ENCODE measurements around the gene ANKS3. TPM values are rescaled to one million over a fixed set of nuclear protein-coding genes. Genes with fewer than 3 reads are reported as not detected.

Gene ANKS3
- total and polyA plus RNA-seq, 4 donors = 6.3 to 79.5 (median 29.2) TPM

- H3K27ac ChIP-seq (ENCODE audit: low read depth in 1 of 2, low read length in 2 of 2) = no peak overlapping the region
- WGBS, 2 donors = 82 to 83% methylated on average over 15 of the region's 15 CpGs
- no peak for DNase-seq
- no peaks in the 10 kb centered on the region for H3K36me3 ChIP-seq (ENCODE audit: control insufficient read depth in 1 of 2, insufficient read depth in 2 of 2, low read length in 1 of 2)
- H3K4me1 ChIP-seq (ENCODE audit: control insufficient read depth in 1 of 2, insufficient read depth in 2 of 2, low read length in 2 of 2) = no peaks in the 10 kb centered on the region
- no peak for ATAC-seq (ENCODE audit: low FRiP score)
- no peaks in the 10 kb centered on the region for H3K27me3 ChIP-seq (ENCODE audit: control insufficient read depth in 1 of 2, insufficient read depth in 2 of 2, low read length in 1 of 2)
- intact Hi-C loops (cut with DNase I) = no loop called here
- no peaks in the 10 kb centered on the region for H3K9me3 ChIP-seq (ENCODE audit: control insufficient read depth, low read length)
- H3K4me3 ChIP-seq (ENCODE audit: low read length in 2 of 2) = no peak overlapping the region
These were observed 3.5 kb upstream of the ANKS3 start for GRCh38 chr16:4737545-4737944.

GRCh38 chr16:4736546-4736945, 2.5 kb upstream of the ANKS3 start:
- 86 to 88% methylated on average over 4 of the region's 4 CpGs for WGBS, 2 donors
- Histone ChIP-seq H3K27me3 (ENCODE audit: control insufficient read depth in 1 of 2, insufficient read depth in 2 of 2, low read length in 1 of 2) (no peaks in the 10 kb centered on the region), H3K9me3 (ENCODE audit: control insufficient read depth, low read length) (no peaks in the 10 kb centered on the region), H3K27ac (ENCODE audit: low read depth in 1 of 2, low read length in 2 of 2) (no peak overlapping the region), H3K4me3 (ENCODE audit: low read length in 2 of 2) (no peak overlapping the region), H3K36me3 (ENCODE audit: control insufficient read depth in 1 of 2, insufficient read depth in 2 of 2, low read length in 1 of 2) (no peaks in the 10 kb centered on the region), H3K4me1 (ENCODE audit: control insufficient read depth in 1 of 2, insufficient read depth in 2 of 2, low read length in 2 of 2) (no peaks in the 10 kb centered on the region)
- ATAC-seq (ENCODE audit: low FRiP score) (no peak), DNase-seq (no peak)
- intact Hi-C loops (cut with DNase I) = no loop called here

- H3K36me3 ChIP-seq (ENCODE audit: control insufficient read depth in 1 of 2, insufficient read depth in 2 of 2, low read length in 1 of 2) = no peaks in the 10 kb centered on the region
- peak overlapping the region in 1 of 2 donors; percentile 88 for H3K27ac ChIP-seq (ENCODE audit: low read depth in 1 of 2, low read length in 2 of 2)
- H3K4me1 ChIP-seq (ENCODE audit: control insufficient read depth in 1 of 2, insufficient read depth in 2 of 2, low read length in 2 of 2) = no peaks in the 10 kb centered on the region
- 5 to 6% methylated on average over 38 of the region's 38 CpGs for WGBS, 2 donors
- peak; percentile 92 for ATAC-seq (ENCODE audit: low FRiP score)
- DNase-seq = peak; percentile 94 to 97
- no peaks in the 10 kb centered on the region for H3K27me3 ChIP-seq (ENCODE audit: control insufficient read depth in 1 of 2, insufficient read depth in 2 of 2, low read length in 1 of 2)
- no peaks in the 10 kb centered on the region for H3K9me3 ChIP-seq (ENCODE audit: control insufficient read depth, low read length)
- intact Hi-C loops (cut with DNase I) = loop anchor here in 1 of 2 donors (1.0 kb wide), 1 partner anchor 67 kb away; the partner anchor contains the start of gene ROGDI
- peak overlapping the region; percentile 55 to 74 for H3K4me3 ChIP-seq (ENCODE audit: low read length in 2 of 2)
These were observed 862 bp upstream of the ANKS3 start for GRCh38 chr16:4734730-4735535.

GRCh38 chr16:4733747-4734062, 366 bp downstream of the ANKS3 start:
- 0 to 1% methylated on average over 19 of the region's 19 CpGs for WGBS, 2 donors
- DNase-seq = no peak
- intact Hi-C loops (cut with DNase I) = loop anchor here in 1 of 2 donors (1.0 kb wide), 1 partner anchor 69 kb away; the partner anchor contains the start of gene ROGDI

GRCh38 chr16:4733211-4733742, 794 bp downstream of the ANKS3 start:
- DNase-seq = no peak
- Histone ChIP-seq H3K27me3 (ENCODE audit: control insufficient read depth in 1 of 2, insufficient read depth in 2 of 2, low read length in 1 of 2) (no peaks in the 10 kb centered on the region), H3K27ac (ENCODE audit: low read depth in 1 of 2, low read length in 2 of 2) (no peak overlapping the region), H3K4me1 (ENCODE audit: control insufficient read depth in 1 of 2, insufficient read depth in 2 of 2, low read length in 2 of 2) (no peaks in the 10 kb centered on the region), H3K36me3 (ENCODE audit: control insufficient read depth in 1 of 2, insufficient read depth in 2 of 2, low read length in 1 of 2) (no peaks in the 10 kb centered on the region), H3K9me3 (ENCODE audit: control insufficient read depth, low read length) (no peaks in the 10 kb centered on the region), H3K4me3 (ENCODE audit: low read length in 2 of 2) (peak overlapping the region; percentile 64 to 84)
- intact Hi-C loops (cut with DNase I) = no loop called here
- WGBS, 2 donors = 26 to 31% methylated on average over 17 of the region's 17 CpGs
- ATAC-seq (ENCODE audit: low FRiP score) = no peak

More at GRCh38 chr16:4733747-4734062, 366 bp downstream of the ANKS3 start:
- Histone ChIP-seq H3K9me3 (ENCODE audit: control insufficient read depth, low read length) (no peaks in the 10 kb centered on the region), H3K27ac (ENCODE audit: low read depth in 1 of 2, low read length in 2 of 2) (no peak overlapping the region), H3K4me1 (ENCODE audit: control insufficient read depth in 1 of 2, insufficient read depth in 2 of 2, low read length in 2 of 2) (no peaks in the 10 kb centered on the region), H3K36me3 (ENCODE audit: control insufficient read depth in 1 of 2, insufficient read depth in 2 of 2, low read length in 1 of 2) (no peaks in the 10 kb centered on the region), H3K27me3 (ENCODE audit: control insufficient read depth in 1 of 2, insufficient read depth in 2 of 2, low read length in 1 of 2) (no peaks in the 10 kb centered on the region), H3K4me3 (ENCODE audit: low read length in 2 of 2) (peak overlapping the region; percentile 64 to 84)
- no peak for ATAC-seq (ENCODE audit: low FRiP score)

DNA sequence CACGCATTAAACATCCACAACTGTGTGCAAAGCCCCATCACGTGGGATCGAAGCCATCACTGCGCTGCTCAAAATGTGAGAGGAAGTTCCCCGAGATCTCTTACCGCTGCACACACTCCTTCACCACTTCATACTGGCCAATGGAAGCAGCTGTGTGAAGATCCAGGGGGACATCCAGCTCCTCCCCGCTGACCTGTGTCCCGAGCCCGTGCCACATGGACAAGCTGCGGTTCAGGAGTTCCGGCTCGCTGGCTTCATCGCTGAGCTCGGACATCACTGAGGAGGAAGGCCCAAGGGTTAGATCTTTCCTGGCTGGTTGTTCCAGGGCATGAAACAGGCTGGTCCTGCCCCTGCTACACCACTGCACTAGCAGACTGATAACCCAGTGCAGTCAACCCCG, 4.2 kb downstream of the ANKS3 start:
- peak in 1 of 2 donors; percentile 16 for DNase-seq
- 93% methylated on average over 15 of the region's 15 CpGs for WGBS, 2 donors

GRCh38 chr16:4728676-4729075, 5.4 kb downstream of the ANKS3 start:
- H3K4me3 ChIP-seq (ENCODE audit: low read length in 2 of 2) = no peak overlapping the region
- H3K9me3 ChIP-seq (ENCODE audit: control insufficient read depth, low read length) = no peaks in the 10 kb centered on the region
- no peaks in the 10 kb centered on the region for H3K4me1 ChIP-seq (ENCODE audit: control insufficient read depth in 1 of 2, insufficient read depth in 2 of 2, low read length in 2 of 2)
- no peaks in the 10 kb centered on the region for H3K27me3 ChIP-seq (ENCODE audit: control insufficient read depth in 1 of 2, insufficient read depth in 2 of 2, low read length in 1 of 2)
- intact Hi-C loops (cut with DNase I) = no loop called here
- peaks cover 2 to 6% of the 10 kb centered on the region in 2 donors for H3K36me3 ChIP-seq (ENCODE audit: control insufficient read depth in 1 of 2, insufficient read depth in 2 of 2, low read length in 1 of 2)
- no peak overlapping the region for H3K27ac ChIP-seq (ENCODE audit: low read depth in 1 of 2, low read length in 2 of 2)
- DNase-seq = no peak
- 93% methylated on average over 8 of the region's 8 CpGs for WGBS, 2 donors
- no peak for ATAC-seq (ENCODE audit: low FRiP score)

More for the DNA sequence above, 4.2 kb downstream of the ANKS3 start:
- Histone ChIP-seq H3K27me3 (ENCODE audit: control insufficient read depth in 1 of 2, insufficient read depth in 2 of 2, low read length in 1 of 2) (no peaks in the 10 kb centered on the region), H3K27ac (ENCODE audit: low read depth in 1 of 2, low read length in 2 of 2) (no peak overlapping the region), H3K9me3 (ENCODE audit: control insufficient read depth, low read length) (no peaks in the 10 kb centered on the region), H3K4me3 (ENCODE audit: low read length in 2 of 2) (no peak overlapping the region), H3K4me1 (ENCODE audit: control insufficient read depth in 1 of 2, insufficient read depth in 2 of 2, low read length in 2 of 2) (no peaks in the 10 kb centered on the region), H3K36me3 (ENCODE audit: control insufficient read depth in 1 of 2, insufficient read depth in 2 of 2, low read length in 1 of 2) (peaks cover 0 to 6% of the 10 kb centered on the region in 2 donors)
- intact Hi-C loops (cut with DNase I) = no loop called here
- no peak for ATAC-seq (ENCODE audit: low FRiP score)

DNA sequence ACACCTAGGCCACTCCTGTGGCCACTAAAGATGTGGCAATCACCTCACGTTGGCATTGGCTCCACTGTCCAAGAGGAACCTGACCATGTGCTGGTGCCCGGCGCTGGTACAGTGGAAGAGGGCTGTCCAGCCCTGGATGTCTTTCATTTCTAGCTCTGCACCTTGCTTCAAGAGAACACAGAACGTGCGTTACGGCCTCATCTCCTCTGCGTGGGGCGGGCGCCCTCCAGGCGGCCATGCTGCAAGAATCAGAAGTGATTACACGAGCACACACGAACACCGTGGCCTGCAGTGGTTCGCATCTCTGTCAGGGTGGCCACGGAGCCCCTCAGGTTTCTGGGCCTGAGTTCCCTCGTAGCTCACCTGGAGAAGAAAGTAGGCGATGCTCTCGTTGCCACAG, 7.5 kb downstream of the ANKS3 start:
- H3K4me1 ChIP-seq (ENCODE audit: control insufficient read depth in 1 of 2, insufficient read depth in 2 of 2, low read length in 2 of 2) = peaks cover 0 to 2% of the 10 kb centered on the region in 2 donors
- no peak for DNase-seq
- H3K27me3 ChIP-seq (ENCODE audit: control insufficient read depth in 1 of 2, insufficient read depth in 2 of 2, low read length in 1 of 2) = no peaks in the 10 kb centered on the region
- H3K4me3 ChIP-seq (ENCODE audit: low read length in 2 of 2) = no peak overlapping the region
- no peaks in the 10 kb centered on the region for H3K9me3 ChIP-seq (ENCODE audit: control insufficient read depth, low read length)
- intact Hi-C loops (cut with DNase I) = no loop called here
- H3K27ac ChIP-seq (ENCODE audit: low read depth in 1 of 2, low read length in 2 of 2) = no peak overlapping the region
- WGBS, 2 donors = 93% methylated on average over 18 of the region's 18 CpGs
- H3K36me3 ChIP-seq (ENCODE audit: control insufficient read depth in 1 of 2, insufficient read depth in 2 of 2, low read length in 1 of 2) = peaks cover 2 to 8% of the 10 kb centered on the region in 2 donors
- no peak for ATAC-seq (ENCODE audit: low FRiP score)
